Endothelial cell of umbilical vein (primary cell): ENCODE data around the gene PPP1R1A. TPM values are rescaled to one million over a fixed set of nuclear protein-coding genes. Genes with fewer than 3 reads are reported as not detected.

ENCODE experiments used
- BruUV-seq: library from RNA; stranded (reverse); fragments of 400-500 nt; replicated peaks from 2 replicates; lab custom pipeline; 2021; lab: Mats Ljungman, UMichigan
- CTCF ChIA-PET: fragments of 300-600, 350-600 bp; sonication (Branson Sonifier 250); formaldehyde crosslinking; loops from one replicate; lab custom pipeline; 2021; ENCODE audit warnings: antibody characterized with exemption, inconsistent platforms; lab: Charles Lee
- POLR2A ChIA-PET: fragments of 300-600, 350-600 bp; sonication (Branson Sonifier 250); formaldehyde crosslinking; loops from one replicate; lab custom pipeline; 2021; ENCODE audit warnings: antibody characterized with exemption, inconsistent platforms; lab: Charles Lee
- DNase-seq: peaks from one replicate; pipeline ENCODE4 v3.0.0-alpha.2; 2011; ENCODE audit warnings: low read depth, low spot score
- FAIRE-seq: peaks from 2 replicates; lab custom pipeline; 2011; peaks lifted over from hg19 to GRCh38; lab: Jason Lieb, UNC
- H2AFZ ChIP-seq: 2 replicates; pipeline ENCODE4 v1.6.0; 2012; ENCODE audit warnings: low read depth, low read length, control low read depth, inconsistent platforms
- H3K27ac ChIP-seq: 2 replicates; pipeline ENCODE4 v1.5.1; 2011; ENCODE audit warnings: low read depth, mild to moderate bottlenecking, control low read depth, low read length, moderate library complexity; ENCODE audit not compliant: insufficient read depth
- H3K27me3 ChIP-seq, 2 experiments: 2 replicates each; pipeline versions ENCODE4 v1.6.0 to v1.6.1; 2011; ENCODE audit warnings: low read length in 2 of 2, mixed read lengths in 1 of 2; ENCODE audit not compliant: control insufficient read depth in 2 of 2, insufficient read depth in 2 of 2
- H3K36me3 ChIP-seq, 2 experiments: 2 replicates in 1 of 2; 3 replicates in 1 of 2; pipeline ENCODE4 v1.5.1; 2011; ENCODE audit warnings: low read length in 2 of 2, mild to moderate bottlenecking in 1 of 2, moderate library complexity in 1 of 2; ENCODE audit not compliant: control insufficient read depth in 2 of 2, insufficient read depth in 2 of 2; ENCODE audit errors: extremely low read depth in 1 of 2
- H3K4me1 ChIP-seq: 3 replicates; pipeline ENCODE4 v1.5.1; 2011; ENCODE audit warnings: mild to moderate bottlenecking, low read length; ENCODE audit not compliant: control insufficient read depth, insufficient read depth; ENCODE audit errors: extremely low read depth
- H3K4me2 ChIP-seq: 2 replicates; pipeline ENCODE4 v1.6.1; 2011; ENCODE audit warnings: low read length, control low read depth, mixed read lengths; ENCODE audit not compliant: insufficient read depth
- H3K4me3 ChIP-seq, 3 experiments: fragments of 200-600 bp in 1 of 3; sonication (generic), shearing (Covaris generic) in 1 of 3; replicated peaks in 1 of 3; 2 replicates each; pipeline ENCODE4 v1.5.1; 2011 to 2016; ENCODE audit warnings: control low read depth in 3 of 3, low read length in 3 of 3, mild to moderate bottlenecking in 2 of 3, inconsistent platforms in 1 of 3, low read depth in 1 of 3, moderate library complexity in 1 of 3; ENCODE audit not compliant: insufficient read depth in 1 of 3
- H3K79me2 ChIP-seq: 2 replicates; pipeline ENCODE4 v1.6.0; 2012; ENCODE audit warnings: low read length, inconsistent platforms; ENCODE audit not compliant: control insufficient read depth, insufficient read depth
- H3K9ac ChIP-seq: replicated peaks from 2 replicates; pipeline ENCODE3; 2011; ENCODE audit warnings: low read length, control low read depth; ENCODE audit not compliant: insufficient read depth; ENCODE audit errors: extremely low read depth
- H3K9me1 ChIP-seq: replicated peaks from 3 replicates; pipeline ENCODE4 v1.6.0; 2011; ENCODE audit warnings: mild to moderate bottlenecking, low read length; ENCODE audit not compliant: control insufficient read depth, insufficient read depth; ENCODE audit errors: extremely low read depth
- H3K9me3 ChIP-seq: replicated peaks from 2 replicates; pipeline ENCODE4 v1.5.1; 2012; ENCODE audit warnings: low read length, inconsistent platforms; ENCODE audit not compliant: control insufficient read depth, insufficient read depth
- H4K20me1 ChIP-seq: replicated peaks from 2 replicates; pipeline ENCODE3; 2011; ENCODE audit warnings: mild to moderate bottlenecking, low read length; ENCODE audit not compliant: control insufficient read depth, insufficient read depth; ENCODE audit errors: extremely low read depth
- EZH2 ChIP-seq: IDR thresholded peaks from 2 replicates; pipeline ENCODE4 v1.6.1; 2012; ENCODE audit warnings: borderline replicate concordance, low read depth, mild to moderate bottlenecking, moderate library complexity, low read length, inconsistent platforms; ENCODE audit not compliant: severe bottlenecking
- FOS ChIP-seq: IDR thresholded peaks from 2 replicates; pipeline ENCODE4 v1.6.1; 2011; ENCODE audit warnings: mild to moderate bottlenecking, low read length, moderate library complexity, borderline replicate concordance; ENCODE audit not compliant: insufficient read depth
- GATA2 ChIP-seq: IDR thresholded peaks from 2 replicates; pipeline ENCODE4 v1.7.0; 2011; ENCODE audit warnings: low read depth, mild to moderate bottlenecking, moderate library complexity, mixed read lengths, low read length; ENCODE audit not compliant: insufficient read length, insufficient read depth
- JUN ChIP-seq: IDR thresholded peaks from 2 replicates; pipeline ENCODE4 v1.6.1; 2011; ENCODE audit warnings: borderline replicate concordance, low read depth; ENCODE audit not compliant: insufficient read length, insufficient read depth
- MYC ChIP-seq: IDR thresholded peaks from one replicate; pipeline ENCODE4 v1.6.1; 2011; ENCODE audit warnings: mild to moderate bottlenecking, low read depth, low read length
- POLR2A ChIP-seq: IDR thresholded peaks from 2 replicates; pipeline ENCODE4 v1.6.1; 2012; ENCODE audit warnings: low read depth, mild to moderate bottlenecking, control low read depth, low read length
- POLR2AphosphoS5 ChIP-seq: IDR thresholded peaks from 2 replicates; pipeline ENCODE4 v1.6.1; 2012; ENCODE audit warnings: low read depth, mild to moderate bottlenecking, control low read depth, low read length, moderate library complexity; ENCODE audit not compliant: insufficient read depth
- dilution Hi-C: fragments of 300-500 bp; cut with MboI; formaldehyde crosslinking; loops from one replicate; pipeline ENCODE4 v1.15.0; 2019; ENCODE audit warnings: low sequenced_read_pairs; ENCODE audit not compliant: extremely low pct_ligation_motif_present
- intact Hi-C: fragments of 100-400 bp; cut with micrococcal nuclease; formaldehyde crosslinking; loops from one replicate; pipeline ENCODE4 v1.10.0; 2022
- polyA plus RNA-seq, 4 experiments: library from polyadenylated mRNA; depleted of rRNA in 3 of 4; stranded (reverse) in 3 of 4; unstranded in 1 of 4; fragments of >200 nt; gene quantifications; 2 replicates each; pipeline versions ENCODE4 v1.2.1 to v1.2.3, GENCODE V29; 2011 to 2012; ENCODE audit warnings: missing spikeins in 1 of 4
- total RNA-seq: library from RNA; stranded (reverse); gene quantifications from 2 replicates; pipeline ENCODE4 v1.2.3, GENCODE V29; 2021
- TF ChIP-seq, protein P1 (sequence below): IDR thresholded peaks from 2 replicates; pipeline ENCODE4 v1.6.1; 2011; ENCODE audit not compliant: insufficient read depth, insufficient read length
- TF ChIP-seq, protein P2 (sequence below), 2 donors: IDR thresholded peaks; 1 replicate in 1 of 2; 2 replicates in 1 of 2; pipeline ENCODE4 v1.5.1; 2011; ENCODE audit warnings: low read length in 2 of 2, mild to moderate bottlenecking in 2 of 2, moderate library complexity in 2 of 2, control low read depth in 1 of 2, inconsistent platforms in 1 of 2, low read depth in 1 of 2; ENCODE audit not compliant: insufficient read depth in 1 of 2; ENCODE audit errors: extremely low read depth in 1 of 2

PPP1R1A gene
- total and polyA plus RNA-seq, 2 donors (not counting 3 experiments of a cell fraction or from before 2014, with no cell fraction given), result not detected

DNA sequence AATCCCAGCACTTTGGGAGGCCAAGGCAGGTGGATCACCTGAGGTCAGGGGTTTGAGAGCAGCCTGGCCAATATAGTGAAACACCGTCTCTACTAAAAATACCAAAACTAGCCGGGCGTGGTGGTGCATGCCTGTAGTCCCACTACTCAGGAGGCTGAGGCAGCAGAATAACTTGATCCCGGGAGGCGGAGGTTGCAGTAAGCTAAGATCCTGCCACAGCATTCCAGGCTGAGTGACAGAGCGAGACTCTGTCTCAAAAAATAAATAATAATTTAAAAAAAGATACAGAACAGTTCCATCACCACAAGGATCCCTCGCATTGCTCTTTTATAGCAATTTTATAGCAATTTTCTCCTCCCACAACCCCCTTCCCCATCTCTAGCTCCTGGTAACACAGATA lies 43.7 kb downstream of the PPP1R1A start:
- Histone ChIP-seq H3K9ac (no peak overlapping the region), H3K9me1 (no peaks in the 10 kb centered on the region), H3K27ac (no peak overlapping the region), H2AFZ (no peak overlapping the region), H3K4me3 (no peak overlapping the region), H3K9me3 (no peaks in the 10 kb centered on the region), H3K79me2 (no peaks in the 10 kb centered on the region), H3K4me2 (no peak overlapping the region), H3K4me1 (no peaks in the 10 kb centered on the region), H4K20me1 (no peaks in the 10 kb centered on the region), H3K36me3 (no peaks in the 10 kb centered on the region), H3K27me3 (peaks cover 37 to 55% of the 10 kb centered on the region in 2 experiments)
- BruUV-seq, result no TSS peak
- ChIA-PET CTCF (no interaction called here), POLR2A (interaction anchor here (0.5 kb wide), 1 partner anchor 208 kb away, joined by 4 read pairs; no protein-coding TSS in a partner anchor)
- dilution Hi-C loops (no loop called here), intact Hi-C loops (no loop called here)
- TF ChIP-seq EZH2 (no peak), GATA2 (no peak), JUN (no peak), FOS (no peak), MYC (no peak), POLR2AphosphoS5 (no peak), POLR2A (no peak)
- TF ChIP-seq, protein P1, sequence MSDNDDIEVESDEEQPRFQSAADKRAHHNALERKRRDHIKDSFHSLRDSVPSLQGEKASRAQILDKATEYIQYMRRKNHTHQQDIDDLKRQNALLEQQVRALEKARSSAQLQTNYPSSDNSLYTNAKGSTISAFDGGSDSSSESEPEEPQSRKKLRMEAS, result no peak
- TF ChIP-seq, protein P2, sequence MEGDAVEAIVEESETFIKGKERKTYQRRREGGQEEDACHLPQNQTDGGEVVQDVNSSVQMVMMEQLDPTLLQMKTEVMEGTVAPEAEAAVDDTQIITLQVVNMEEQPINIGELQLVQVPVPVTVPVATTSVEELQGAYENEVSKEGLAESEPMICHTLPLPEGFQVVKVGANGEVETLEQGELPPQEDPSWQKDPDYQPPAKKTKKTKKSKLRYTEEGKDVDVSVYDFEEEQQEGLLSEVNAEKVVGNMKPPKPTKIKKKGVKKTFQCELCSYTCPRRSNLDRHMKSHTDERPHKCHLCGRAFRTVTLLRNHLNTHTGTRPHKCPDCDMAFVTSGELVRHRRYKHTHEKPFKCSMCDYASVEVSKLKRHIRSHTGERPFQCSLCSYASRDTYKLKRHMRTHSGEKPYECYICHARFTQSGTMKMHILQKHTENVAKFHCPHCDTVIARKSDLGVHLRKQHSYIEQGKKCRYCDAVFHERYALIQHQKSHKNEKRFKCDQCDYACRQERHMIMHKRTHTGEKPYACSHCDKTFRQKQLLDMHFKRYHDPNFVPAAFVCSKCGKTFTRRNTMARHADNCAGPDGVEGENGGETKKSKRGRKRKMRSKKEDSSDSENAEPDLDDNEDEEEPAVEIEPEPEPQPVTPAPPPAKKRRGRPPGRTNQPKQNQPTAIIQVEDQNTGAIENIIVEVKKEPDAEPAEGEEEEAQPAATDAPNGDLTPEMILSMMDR (IDR thresholded peaks at IDR 0.05; ENCODE audit: extremely low read depth in 1 of 2, insufficient read depth in 1 of 2, low read depth in 1 of 2, low read length in 2 of 2), result no peak
- FAIRE-seq (no peak), DNase-seq (no peak)
